NCI-H2196 (cell line): Measurements from ENCODE around the gene DTD2.

ENCODE experiments used
- DNase-seq: peaks from one replicate; lab custom pipeline; 2025; ENCODE audit not compliant: unreplicated experiment; lab: John Stamatoyannopoulos, UW

The DTD2 gene

DNA sequence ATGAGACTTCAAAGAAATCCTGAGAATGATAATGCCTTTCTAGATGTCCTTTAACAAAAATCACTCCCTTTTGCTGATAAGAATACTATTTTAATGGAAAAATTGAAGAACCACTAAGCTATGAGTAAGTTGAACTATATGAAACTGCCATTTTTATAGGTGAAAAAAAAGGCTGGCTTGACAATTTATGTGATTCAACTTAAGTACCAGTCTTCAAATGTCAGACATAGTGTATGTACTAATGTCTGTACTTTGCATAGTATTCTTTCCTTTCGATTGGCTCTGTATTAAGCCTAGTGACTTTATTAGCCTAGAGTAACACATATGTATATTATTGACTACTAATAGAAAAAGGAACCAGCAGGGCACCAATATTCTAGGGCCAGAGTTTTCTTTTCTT, 48.9 kb downstream of the DTD2 start:
- DNase-seq: no peak

GRCh38 chr14:31405599-31406232, 51.6 kb downstream of the DTD2 start:
- no peak for DNase-seq

DNA sequence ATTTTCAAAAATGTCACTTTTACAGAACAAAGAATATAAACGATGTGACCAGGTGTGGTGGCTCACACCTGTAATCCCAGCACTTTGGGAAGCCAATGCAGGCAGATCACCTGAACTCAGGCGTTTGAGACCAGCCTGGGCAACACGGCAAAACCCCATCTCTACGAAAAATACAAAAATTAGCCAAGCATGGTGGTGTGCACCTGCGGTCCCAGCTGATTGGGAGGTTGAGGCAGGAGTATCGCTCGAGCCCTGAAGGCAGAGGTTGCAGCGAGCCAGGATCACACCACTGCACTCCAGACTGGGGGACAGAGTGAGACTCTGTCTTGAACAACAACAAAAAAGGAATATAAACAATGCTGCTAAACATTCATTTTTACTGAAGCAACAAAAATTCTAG, 52.2 kb downstream of the DTD2 start:
- DNase-seq: no peak

DNA sequence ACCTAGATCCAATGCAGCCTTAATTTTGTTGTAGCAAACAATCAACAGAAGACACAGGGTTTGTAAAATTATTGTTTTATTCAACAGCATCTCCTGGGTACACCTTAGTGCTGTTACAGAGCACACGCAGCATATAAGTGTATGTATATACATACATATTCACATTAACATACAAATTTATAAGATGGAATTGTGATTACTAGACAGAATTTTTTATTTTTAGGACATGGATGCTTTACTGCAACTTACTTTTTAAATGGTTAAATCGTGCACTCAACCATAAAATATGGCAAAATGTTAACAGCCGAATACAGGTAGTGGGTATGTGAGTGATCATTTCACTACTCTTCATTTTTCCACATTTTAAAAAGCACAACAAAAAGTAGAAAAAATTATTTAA, 53.6 kb downstream of the DTD2 start:
- no peak for DNase-seq

DNA sequence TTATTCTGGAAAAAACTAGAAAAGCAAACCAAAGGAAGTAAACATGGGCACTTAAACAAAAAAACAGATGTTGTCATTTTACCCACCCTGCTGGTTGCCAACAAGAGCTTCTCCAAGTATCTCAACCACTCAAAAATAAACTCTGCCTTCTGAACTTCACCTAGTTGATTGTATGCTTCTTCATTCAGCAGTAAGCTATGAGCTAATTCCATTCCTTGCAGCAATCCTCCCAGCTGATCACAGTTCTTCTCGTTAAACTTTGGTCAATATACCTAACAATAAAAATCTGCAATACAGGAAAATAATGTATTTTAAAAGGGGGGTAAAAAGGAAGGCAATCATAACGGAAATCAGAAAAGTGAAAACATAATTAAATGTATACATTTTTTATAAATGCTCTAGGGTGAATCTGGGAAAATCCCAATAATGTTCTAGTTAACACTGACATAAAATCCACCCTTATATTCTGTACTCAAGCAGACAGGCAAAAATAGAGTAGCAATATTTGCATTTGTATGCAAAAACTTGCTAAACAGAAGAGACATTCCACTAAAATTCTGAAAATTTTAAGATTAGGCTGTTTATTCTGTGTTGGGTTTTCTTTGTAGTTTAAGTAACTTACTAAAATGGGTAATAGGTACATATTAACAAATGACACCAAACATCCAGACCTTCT, 54.4 kb downstream of the DTD2 start:
- DNase-seq: no peak

- no peak for DNase-seq
Measured at GRCh38 chr14:31401369-31401932, 55.9 kb downstream of the DTD2 start.

DNA sequence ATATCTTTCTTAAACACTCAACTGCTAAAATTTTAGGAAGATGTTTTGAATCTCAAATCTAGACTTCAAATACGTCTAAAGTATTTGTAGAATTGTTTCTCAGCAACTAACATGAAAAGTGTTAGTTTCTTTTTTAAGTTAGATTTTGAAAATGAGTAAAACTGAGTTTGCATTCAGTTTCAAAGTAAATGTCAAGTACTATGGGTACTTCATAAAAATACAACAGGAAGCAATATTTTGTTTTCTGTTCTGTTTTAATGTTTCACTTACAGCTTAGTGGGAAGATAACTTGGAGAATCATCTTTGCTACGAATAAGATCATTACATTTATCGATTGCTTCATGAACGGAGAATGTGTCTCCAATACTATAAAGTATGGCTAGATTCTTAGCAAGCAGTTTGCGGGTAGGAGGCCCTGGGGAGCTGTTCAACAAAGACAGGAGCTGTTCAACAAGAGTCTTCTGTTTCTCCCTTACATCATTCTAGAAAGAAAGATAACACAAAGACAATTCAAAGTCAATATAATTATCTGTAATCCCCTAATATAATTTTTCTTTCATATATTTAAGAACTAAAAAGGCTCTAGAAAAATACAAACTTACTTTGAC, 57.2 kb downstream of the DTD2 start:
- no peak for DNase-seq
